Chondrocyte (in vitro differentiated cells): ENCODE results near the gene TRPC3. TPM values are rescaled to one million over a fixed set of nuclear protein-coding genes. Genes with fewer than 3 reads are reported as not detected.

Source experiments
- DNase-seq: peaks from one replicate; pipeline ENCODE4 v3.0.0; 2021; ENCODE audit warnings: mixed read lengths, low spot score
- H3K27ac Mint-ChIP-seq: one replicate; pipeline ENCODE4 v1.8.0; 2021; ENCODE audit warnings: mild to moderate bottlenecking, moderate library complexity, mixed read lengths; ENCODE audit not compliant: unreplicated experiment
- H3K27me3 Mint-ChIP-seq: 2 replicates; pipeline ENCODE4 v1.8.0; 2021; ENCODE audit warnings: low read depth, mixed read lengths
- H3K36me3 Mint-ChIP-seq: 2 replicates; pipeline ENCODE4 v1.8.0; 2021; ENCODE audit warnings: low read depth, mixed read lengths
- H3K4me1 Mint-ChIP-seq: 2 replicates; pipeline ENCODE4 v1.8.0; 2021; ENCODE audit warnings: low read depth, mild to moderate bottlenecking, mixed read lengths
- H3K4me3 Mint-ChIP-seq: one replicate; pipeline ENCODE4 v1.8.0; 2021; ENCODE audit warnings: mild to moderate bottlenecking, moderate library complexity, mixed read lengths; ENCODE audit not compliant: unreplicated experiment
- H3K9me3 Mint-ChIP-seq: 2 replicates; pipeline ENCODE4 v1.8.0; 2021; ENCODE audit warnings: low read depth, mixed read lengths
- CTCF ChIP-seq: fragments of 200-600 bp; sonication (generic); IDR thresholded peaks from 2 replicates; pipeline ENCODE4 v1.5.0; 2021; ENCODE audit warnings: antibody characterized with exemption, mild to moderate bottlenecking, moderate library complexity
- total RNA-seq: library from RNA; stranded (reverse); gene quantifications from 3 replicates; pipeline ENCODE4 v1.2.1, GENCODE V29; 2021

Gene TRPC3
- total RNA-seq, 1 donor from 2014 or later = 0.20 TPM

GRCh38 chr4:121977251-121978171 lies 25.7 kb upstream of the TRPC3 start:
- TF ChIP-seq CTCF = no peak
- Mint-ChIP-seq H3K9me3 (no peaks in the 10 kb centered on the region), H3K4me1 (no peaks in the 10 kb centered on the region), H3K36me3 (no peaks in the 10 kb centered on the region), H3K27me3 (peaks cover 32% of the 10 kb centered on the region), H3K4me3 (no peak overlapping the region), H3K27ac (no peak overlapping the region)
- no peak for DNase-seq

- no peak for TF ChIP-seq CTCF
- no peak overlapping the region for H3K4me3 Mint-ChIP-seq
- peaks cover 30% of the 10 kb centered on the region for H3K27me3 Mint-ChIP-seq
- no peak overlapping the region for H3K27ac Mint-ChIP-seq
- DNase-seq = no peak
- no peaks in the 10 kb centered on the region for H3K9me3 Mint-ChIP-seq
- H3K36me3 Mint-ChIP-seq = no peaks in the 10 kb centered on the region
- H3K4me1 Mint-ChIP-seq = no peaks in the 10 kb centered on the region
These were observed 23.9 kb upstream of the TRPC3 start for GRCh38 chr4:121975784-121976183.

- H3K36me3 Mint-ChIP-seq = no peaks in the 10 kb centered on the region
- no peaks in the 10 kb centered on the region for H3K9me3 Mint-ChIP-seq
- no peaks in the 10 kb centered on the region for H3K4me1 Mint-ChIP-seq
- peaks cover 30% of the 10 kb centered on the region for H3K27me3 Mint-ChIP-seq
- DNase-seq = no peak
- no peak overlapping the region for H3K27ac Mint-ChIP-seq
- no peak for TF ChIP-seq CTCF
- no peak overlapping the region for H3K4me3 Mint-ChIP-seq
These were observed 22.0 kb upstream of the TRPC3 start for GRCh38 chr4:121973816-121974215.

- DNase-seq = no peak
- Mint-ChIP-seq H3K27me3 (peaks cover 38% of the 10 kb centered on the region), H3K36me3 (peaks cover under 1% of the 10 kb centered on the region), H3K4me3 (no peak overlapping the region), H3K4me1 (no peaks in the 10 kb centered on the region), H3K9me3 (no peaks in the 10 kb centered on the region), H3K27ac (no peak overlapping the region)
- no peak for TF ChIP-seq CTCF
These were observed 17.0 kb upstream of the TRPC3 start for GRCh38 chr4:121968859-121969258.

GRCh38 chr4:121964958-121965357 lies 13.1 kb upstream of the TRPC3 start:
- peaks cover 2% of the 10 kb centered on the region for H3K36me3 Mint-ChIP-seq
- no peaks in the 10 kb centered on the region for H3K4me1 Mint-ChIP-seq
- DNase-seq = no peak
- no peak overlapping the region for H3K27ac Mint-ChIP-seq
- peaks cover 36% of the 10 kb centered on the region for H3K27me3 Mint-ChIP-seq
- no peak for TF ChIP-seq CTCF
- no peak overlapping the region for H3K4me3 Mint-ChIP-seq
- H3K9me3 Mint-ChIP-seq = no peaks in the 10 kb centered on the region
